Suppressor macrophage (primary cell): ENCODE results near the gene OTX2.

ENCODE experiments used
- DNase-seq, 4 experiments: peaks; one replicate each; pipeline ENCODE4 v3.0.0-alpha.2; 2020 to 2022

OTX2 gene

DNA sequence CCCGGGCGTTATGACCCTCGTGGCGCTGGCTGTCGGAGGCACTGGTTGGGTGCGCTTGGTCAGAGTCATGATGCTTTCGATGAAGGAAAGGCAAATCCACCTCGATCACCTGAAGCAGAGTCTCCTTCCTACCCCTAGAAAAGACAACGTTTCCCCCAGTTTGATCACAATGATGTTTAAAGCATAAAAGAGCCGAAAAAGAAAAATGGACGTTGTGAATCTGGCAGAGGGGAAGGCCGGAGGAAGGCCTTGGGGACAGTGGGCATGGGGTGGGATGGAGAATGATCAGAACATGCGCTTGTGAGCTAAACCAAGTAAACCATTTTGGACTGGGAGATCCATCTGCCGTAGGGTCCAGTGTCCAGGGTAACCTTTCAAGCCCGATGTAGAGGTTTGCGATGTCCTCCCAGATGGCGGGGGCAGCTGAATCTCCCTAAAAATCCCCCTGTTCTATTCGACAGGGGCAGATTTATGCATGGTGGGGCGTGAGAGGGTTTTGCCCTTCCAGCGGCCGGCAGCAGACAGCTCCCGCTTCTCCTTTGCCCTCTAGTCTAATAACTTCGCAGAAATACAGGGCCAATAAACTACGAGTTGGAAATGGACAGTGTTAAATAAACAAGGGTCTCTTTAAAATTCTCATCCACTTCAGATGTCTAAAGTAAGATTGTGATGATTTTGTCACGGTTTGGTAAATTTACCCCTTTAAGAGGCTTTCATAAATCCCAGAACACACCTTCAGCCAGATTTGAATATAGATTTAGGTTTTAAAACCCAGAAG, 2.3 kb upstream of the OTX2 start:
- DNase-seq = no peak

DNA sequence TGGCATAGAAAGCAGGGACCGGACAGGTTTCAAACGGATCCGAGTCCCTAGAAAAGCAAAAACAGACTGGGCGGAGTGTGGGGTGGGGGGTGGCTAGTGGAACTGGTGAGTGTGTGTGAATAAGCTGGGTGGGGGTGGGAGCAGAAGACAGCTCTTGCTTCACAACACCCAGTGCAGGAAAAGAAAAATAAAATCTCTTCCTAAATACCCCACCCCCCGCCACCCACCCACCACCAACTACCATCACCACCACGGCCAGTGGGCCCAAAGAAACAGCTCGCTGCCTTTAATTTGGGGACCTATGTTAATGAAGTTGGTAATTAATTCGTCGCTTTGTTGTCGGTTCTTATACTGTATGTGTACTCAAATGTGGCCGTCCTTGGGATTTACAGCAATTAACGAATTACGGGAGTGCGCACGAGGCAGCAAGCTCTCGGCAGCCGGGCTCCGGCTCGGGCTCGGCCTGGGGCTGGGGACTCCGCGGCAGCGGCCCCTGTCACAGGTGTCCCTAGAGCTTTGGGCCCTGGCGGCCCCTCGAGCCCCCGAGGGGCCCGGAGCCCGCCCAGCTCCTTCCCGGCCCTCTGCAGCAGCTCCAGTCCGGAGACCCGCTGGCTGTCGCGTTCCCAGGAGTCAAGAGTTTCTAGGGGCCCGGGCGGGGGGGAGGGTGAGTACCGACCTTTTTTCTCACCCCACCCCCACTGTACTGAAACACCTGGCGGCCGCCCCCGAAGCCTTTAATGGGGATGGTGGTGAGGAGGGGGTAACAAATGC, 1.5 kb upstream of the OTX2 start:
- DNase-seq = no peak

GRCh38 chr14:56810836-56811592, 735 bp upstream of the OTX2 start:
- DNase-seq = no peak

DNA sequence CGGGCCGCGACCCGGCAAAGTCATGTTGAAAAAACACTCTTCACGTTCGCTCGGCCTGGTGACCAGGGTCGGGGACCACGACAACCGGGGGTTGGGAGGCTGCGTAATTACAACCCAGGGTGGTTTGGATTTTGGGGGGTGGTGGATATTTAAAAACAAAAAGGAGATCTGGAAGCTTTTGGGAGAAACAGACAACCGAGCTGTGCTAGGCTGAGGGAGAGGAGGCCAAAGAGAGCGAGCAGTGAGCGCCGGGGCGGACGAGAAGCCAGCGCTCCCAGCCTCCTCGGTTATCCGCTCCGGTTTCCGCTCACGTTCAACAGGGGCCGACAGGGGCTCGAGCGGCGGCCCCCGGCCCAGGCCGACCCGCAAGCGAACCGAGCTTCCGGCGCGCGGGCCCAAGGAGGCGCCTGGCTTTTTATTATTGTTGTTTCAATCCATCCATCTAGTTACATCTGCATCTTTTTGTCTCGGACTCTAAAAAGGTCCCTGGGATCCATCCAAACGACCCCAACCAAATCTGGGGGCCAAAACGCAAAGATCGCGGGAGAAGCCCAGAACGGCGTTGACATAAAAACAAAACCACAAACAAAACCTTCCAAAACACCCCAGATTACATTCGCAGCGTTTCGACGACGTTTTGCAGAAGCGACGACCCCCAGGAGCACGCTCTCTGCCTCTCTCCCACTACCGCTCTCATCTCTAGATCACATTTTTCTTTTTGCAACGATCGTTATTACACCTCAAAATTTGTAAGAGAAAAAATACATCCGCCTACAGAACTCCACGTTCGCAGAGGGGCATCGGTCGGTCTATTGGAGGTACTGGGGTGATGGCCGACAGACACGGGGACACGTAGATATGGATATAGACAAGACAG, 771 bp downstream of the OTX2 start:
- DNase-seq = no peak

GRCh38 chr14:56808383-56809269, 1.7 kb downstream of the OTX2 start:
- no peak for DNase-seq

DNA sequence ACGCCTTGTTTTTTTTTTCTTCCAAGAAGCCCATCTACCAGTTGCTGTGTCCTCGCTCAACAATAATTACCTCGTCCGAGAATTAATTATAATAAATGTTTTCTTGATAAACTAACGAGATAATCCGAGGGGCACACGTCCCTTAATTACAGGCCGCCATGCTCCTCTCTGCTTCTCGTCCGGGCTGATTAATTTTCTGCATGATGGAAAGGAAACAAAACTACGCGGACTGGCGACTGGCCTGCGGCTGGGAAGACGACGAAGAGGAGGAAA, 2.2 kb downstream of the OTX2 start:
- DNase-seq = no peak

DNA sequence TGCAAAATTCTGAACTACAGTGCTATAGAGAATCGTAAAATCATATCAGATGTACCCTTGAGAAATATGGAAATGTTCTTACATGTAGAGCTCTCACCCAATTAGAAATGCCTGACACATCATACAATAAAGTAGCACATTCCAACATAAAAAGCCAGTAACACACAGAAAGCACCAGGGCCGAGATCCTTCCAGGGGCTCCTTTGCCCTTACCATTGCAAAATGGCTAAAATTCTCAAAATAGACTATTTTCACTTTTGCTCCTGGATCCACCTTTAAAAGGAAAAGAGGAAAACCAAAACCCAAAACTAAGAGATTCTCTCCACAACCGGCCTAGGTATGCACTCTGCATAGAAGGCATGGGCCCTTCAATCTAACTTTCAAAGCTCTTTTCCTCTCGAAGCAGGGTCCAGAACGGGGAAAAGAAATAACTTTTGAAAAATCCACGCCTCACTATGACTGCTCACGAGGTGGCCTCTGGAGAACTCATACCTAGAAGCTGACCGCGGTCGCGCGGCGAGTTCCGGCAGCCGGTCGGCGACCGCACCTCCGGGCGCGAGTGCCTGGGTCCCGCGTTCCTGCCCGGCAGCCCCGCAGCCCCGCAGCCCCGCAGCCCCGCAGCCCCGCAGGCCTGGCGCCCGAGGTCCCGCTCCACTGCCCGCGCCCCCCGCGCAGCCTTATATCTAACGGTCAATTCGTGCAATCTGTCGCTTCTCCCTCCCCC, 2.7 kb downstream of the OTX2 start:
- DNase-seq = no peak

GRCh38 chr14:56806760-56807159, 3.5 kb downstream of the OTX2 start:
- no peak for DNase-seq

DNA sequence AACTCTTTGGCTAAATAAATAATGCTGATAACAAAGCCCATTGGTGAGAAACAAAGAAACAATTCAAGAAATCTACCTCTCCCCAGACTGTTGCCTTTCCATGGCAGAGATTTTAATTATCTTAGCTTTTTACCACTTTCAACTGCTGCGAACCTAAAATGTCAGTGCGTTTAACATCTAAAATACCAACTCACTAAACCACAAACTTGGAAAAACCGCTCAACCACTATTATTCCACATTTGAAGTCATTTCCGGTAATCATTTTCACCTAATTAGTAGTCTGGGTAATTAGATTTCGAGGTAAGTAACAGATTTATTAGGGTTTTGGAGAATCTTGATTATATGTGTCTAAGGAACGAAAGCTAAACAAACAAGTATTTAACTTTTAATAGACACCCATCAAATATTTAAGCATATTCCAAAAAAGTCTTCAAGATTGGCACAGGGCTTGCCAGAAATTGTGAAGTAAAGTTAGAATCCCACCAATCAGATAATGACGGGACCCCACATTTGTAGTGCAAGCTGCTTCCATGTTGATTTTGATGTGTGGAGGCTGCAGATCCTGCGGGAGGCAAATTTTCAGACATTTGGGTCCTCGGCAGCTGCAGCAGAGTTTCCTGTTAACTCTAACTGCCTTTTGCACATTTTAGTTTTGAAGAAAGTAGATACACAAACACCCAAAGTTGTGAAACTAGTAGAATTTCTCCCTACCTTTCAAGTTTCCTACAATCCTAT, 4.1 kb downstream of the OTX2 start:
- no peak for DNase-seq

DNA sequence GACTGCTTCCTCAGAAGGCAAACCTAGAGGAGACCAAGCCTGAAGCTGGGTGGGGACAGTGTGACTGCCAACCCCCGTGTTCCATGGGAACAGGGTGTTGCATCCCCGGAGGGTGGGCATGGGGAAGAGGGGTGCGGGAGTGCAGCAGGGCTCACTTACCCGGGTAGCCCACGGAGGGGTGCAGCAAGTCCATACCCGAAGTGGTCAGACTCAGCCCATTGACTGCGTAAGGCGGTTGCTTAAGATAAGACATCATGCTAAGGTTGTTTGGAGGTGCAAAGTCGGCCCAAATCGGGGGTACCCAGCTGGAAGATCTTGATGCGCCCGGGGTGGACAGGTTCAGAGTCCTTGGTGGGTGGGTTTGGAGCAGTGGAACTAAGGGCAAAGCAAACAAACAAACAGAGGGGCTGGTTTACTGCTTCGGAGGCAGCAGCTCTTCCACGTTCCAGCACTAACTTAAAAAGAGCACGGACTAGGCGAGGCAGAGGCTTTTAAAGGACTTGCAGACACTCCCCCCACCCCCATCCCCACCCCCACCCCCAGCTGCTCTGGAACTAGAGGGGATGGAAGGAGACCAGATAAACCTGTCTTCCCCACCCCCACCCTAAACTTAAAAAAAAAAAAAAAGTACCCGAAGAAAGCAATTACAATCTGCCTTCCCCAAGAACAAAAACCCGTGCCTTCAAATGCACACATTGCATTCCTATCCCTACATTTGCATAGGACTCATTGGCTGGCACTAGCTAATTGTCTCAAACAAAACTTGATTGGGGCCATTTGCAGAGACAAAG, 4.9 kb downstream of the OTX2 start:
- no peak for DNase-seq

GRCh38 chr14:56803816-56804535, 6.3 kb downstream of the OTX2 start:
- DNase-seq = no peak

- DNase-seq = no peak
Measured at GRCh38 chr14:56801920-56802319, 8.4 kb downstream of the OTX2 start.

GRCh38 chr14:56799343-56799645, 11.0 kb downstream of the OTX2 start:
- DNase-seq = no peak

GRCh38 chr14:56798447-56799342, 11.6 kb downstream of the OTX2 start:
- no peak for DNase-seq

GRCh38 chr14:56797569-56798446, 12.5 kb downstream of the OTX2 start:
- DNase-seq = no peak

DNA sequence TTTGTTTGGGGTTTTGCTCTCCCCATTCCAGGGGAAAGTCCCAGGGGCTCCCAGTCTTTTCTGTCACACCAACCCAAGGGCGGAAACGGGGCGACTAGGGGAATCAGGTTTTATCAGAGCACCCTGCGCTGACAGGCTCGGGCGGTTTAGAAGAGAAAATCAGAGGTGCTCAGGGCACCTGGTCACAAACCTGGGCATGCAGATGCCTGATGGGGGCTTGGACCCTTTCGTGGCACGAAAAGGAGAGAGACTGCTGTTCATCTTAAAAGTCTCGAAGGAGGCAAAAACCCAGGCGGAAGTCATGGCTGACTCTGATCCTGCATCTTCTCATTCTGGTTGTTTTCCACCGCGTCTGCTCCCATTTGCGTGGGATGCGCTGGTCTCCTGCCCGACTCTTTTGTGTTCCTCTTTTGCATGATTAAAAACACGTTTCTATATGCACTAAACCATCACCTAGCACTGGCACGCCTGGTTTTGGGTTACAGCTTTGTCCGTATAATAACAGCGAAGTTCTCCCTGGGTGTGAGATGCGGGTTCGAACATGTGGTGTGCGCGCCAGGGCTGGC, 13.2 kb downstream of the OTX2 start:
- no peak for DNase-seq
